ENCODE data around the gene PHKG1.
"Not testable (repeated sequence)": the region's sequence is repeated elsewhere in the genome, so short reads cannot be mapped to it uniquely, and the experiment has no call there.

The PHKG1 gene

DNA sequence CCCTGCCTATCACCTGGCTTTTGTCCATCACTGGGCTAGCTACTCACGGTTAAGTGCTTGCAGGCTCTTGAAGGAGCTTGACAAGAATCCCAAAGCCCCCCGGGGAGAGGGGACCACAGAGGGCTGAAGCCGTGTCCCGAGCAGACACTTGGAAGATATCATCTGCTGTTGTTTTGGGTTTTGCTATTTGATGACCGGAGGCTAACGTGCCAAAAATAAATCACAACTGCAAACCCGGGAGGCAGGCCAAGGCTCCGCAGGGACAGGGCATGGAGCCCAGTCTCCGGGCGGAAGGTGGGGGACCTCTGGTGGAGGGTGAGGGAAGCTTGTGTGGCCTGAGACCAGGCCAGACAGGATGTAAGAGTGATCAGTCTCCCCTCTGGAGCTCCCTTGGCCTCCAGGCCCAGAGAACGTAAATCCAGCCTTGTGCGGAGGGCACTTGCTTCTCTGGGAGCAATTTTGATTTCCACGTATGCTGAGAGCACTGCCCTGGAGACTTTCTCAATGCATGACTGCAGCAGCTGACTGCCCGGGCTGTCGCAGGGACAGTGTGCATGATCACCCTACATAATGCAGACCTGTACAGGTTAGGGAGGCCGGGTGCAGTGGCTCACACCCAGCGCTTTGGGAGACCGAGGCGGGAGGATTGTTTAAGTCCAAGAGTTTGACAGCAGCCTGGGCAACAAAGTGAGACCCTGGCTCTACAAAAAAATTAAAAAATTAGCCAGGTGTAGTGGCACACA lies at the start of gene PHKG1:
PHKG1 (minus strand) TSS at position 164 of the 743 bp plus-strand sequence. CDS start 4,011 bp downstream, outside the sequence.
- peak within 1 kb of the TSS in 1 of 7 experiments; percentile 8 for H3K4me3 ChIP-seq
- peak within 1 kb of the TSS in 18 of 21 experiments; percentile 7 to 84 (median 66) for H3K27ac ChIP-seq

DNA sequence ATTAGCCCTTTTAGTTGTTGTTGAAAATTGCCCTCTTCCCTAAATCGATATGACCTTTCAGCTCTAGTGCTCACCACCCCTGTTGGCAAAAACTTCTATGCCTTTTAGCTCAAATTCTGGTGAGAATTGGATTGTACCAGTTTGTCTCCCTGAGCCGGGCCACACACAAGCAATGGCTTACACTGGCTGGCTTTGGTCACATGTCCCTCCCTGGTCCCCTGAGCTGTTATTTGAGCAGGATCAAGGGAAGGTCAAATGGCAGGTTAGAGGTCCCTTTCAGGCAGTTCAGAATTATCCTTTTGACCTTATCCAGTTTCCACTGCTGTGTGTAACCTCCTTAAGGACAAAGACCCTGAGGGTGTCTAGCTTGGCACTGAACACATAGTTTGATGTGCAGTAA lies 38.3 kb upstream of the PHKG1 start:
- not testable (repeated sequence) for H3K4me3 ChIP-seq, H3K27ac ChIP-seq

DNA sequence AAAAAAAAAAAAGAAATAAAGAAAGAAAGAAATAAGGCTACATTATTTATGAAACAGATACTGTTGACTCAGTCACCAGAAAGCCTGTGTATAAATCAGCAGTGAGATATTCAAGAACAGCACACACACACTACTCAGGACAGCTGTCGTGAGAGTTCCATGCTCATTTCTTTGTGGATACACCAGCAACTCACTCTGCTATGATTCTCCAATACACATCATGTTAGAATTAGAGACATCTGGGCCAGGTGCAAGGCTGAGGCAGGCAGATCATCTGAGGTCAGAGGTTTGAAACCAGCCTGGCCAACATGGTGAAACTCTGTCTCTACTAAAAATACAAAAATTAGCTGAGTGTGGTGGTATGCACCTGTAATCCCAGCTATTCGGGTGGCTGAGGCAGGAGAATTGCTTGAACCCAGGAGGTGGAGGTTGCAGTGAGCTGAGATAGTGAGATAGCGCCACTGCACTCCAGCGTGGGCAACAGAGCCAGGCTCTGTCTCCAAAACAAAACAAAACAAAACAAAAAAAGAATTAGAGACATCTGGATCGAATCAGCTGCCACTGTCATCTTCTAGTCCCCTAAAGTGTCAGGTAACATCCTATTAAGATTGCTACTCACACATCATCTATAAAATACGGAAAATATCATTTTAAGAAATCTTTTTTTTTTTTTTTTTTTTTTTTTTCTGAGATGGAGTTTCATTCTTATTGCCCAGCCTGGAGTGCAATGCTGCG lies 34.7 kb upstream of the PHKG1 start:
- Histone ChIP-seq H3K4me3 (no peak overlapping the region), H3K27ac (no peak overlapping the region)

DNA sequence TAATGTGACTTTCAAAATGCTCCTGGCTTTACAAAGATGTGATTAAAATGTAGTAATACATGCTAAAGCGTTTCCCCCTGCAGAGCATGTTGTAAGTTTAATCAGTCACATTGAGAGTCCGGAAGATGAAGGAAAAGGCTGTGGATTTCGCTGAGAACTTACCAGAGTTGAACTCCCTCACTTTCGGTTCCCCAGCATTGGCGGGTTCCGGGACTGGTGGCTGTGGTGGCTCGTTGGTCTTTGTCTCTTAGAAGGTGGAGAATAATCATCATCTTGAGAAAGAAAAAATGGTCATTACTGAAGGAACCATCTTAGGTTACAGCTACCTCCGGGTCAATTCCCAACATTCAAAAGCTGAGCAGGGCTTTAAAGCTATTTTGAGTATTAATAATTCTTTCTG lies 33.1 kb upstream of the PHKG1 start:
- no peak overlapping the region for H3K27ac ChIP-seq
- no peak overlapping the region for H3K4me3 ChIP-seq

DNA sequence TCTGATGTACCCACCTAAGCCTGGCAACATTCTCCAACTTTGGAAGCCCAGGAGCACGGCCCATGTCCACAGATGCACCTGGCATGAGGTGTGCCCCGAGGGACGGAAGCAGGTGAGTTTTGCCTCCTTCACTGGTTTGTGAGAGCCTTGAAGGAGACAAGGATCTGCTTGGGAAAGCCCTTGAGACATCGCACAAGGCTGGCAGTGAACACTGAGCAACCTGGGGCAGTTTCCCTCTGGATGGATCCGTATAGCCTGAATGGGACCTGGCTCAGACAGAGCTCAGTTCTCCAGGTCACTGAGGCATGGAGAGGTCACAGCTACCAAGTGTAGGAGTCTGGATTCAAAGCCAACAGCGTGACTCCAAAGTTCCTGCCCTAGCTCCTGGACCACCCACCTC lies 32.2 kb upstream of the PHKG1 start:
- H3K27ac ChIP-seq, result no peak overlapping the region

DNA sequence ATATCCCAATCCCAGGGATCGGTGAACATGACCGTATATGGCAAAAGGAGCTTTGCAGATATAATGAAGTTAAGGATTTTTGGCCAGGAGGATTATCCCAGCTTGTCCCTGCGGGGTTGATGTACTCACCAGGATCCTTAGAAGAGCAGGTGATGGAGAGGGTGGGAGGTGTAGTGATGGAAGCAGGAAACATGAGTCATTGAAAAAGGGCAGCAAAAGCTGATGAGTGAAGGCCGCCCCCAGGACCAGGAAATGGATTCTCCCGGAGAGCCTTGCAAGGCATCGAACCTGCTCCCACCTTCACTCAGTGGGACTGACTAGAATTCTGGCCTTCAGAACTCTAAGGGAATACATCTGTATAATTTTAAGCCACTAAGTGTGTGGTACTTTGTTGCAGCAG lies 28.7 kb upstream of the PHKG1 start:
- H3K4me3 ChIP-seq, result no peak overlapping the region

More for the DNA sequence above, 32.2 kb upstream of the PHKG1 start:
- H3K4me3 ChIP-seq, result no peak overlapping the region

DNA sequence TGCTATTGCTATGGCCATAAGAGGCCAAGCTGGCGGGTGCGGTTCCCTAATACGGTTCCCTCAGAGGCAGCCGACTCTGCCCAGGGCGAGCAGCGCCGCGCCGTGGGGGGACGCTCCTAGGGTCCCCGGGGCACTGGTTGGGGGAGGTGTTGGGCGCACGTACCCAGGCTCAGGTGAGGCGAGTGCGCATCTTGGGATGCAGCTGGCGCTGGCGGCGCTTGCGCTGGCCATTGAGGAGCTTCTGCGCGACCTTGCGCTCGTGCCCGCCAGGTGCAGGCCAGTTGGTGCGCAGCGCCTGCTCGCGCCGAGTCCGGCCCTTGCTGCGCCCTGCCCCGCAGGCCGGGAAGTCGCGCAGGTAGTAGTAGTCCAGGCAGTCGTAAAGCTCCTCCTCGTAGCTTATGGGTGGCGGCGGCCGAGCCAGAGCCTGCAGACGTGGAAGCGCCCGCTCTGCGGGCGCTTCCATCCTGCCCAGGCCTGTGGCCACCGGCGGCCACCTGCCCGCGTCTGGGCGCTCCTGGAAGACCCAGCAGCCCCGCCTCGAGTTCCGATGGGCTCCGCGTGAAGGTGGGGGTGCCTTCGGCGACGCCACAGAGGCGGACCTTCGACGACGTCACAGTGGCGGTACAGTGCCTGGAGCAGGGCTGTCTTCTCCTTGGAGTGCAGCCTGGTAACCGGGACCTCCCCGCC lies 23.2 kb upstream of the PHKG1 start, which contains the start of gene NUPR2:
NUPR2 (minus strand) TSS at position 566 of the 687 bp plus-strand sequence; CDS start at position 463, 103 bp downstream.
- Histone ChIP-seq H3K27ac (peak within 1 kb of the TSS in 1 of 21 experiments; percentile 17), H3K4me3 (peak within 1 kb of the TSS in 6 of 7 experiments; percentile 9 to 38 (median 21))

More for the DNA sequence above, 28.7 kb upstream of the PHKG1 start:
- H3K27ac ChIP-seq, result no peak overlapping the region

DNA sequence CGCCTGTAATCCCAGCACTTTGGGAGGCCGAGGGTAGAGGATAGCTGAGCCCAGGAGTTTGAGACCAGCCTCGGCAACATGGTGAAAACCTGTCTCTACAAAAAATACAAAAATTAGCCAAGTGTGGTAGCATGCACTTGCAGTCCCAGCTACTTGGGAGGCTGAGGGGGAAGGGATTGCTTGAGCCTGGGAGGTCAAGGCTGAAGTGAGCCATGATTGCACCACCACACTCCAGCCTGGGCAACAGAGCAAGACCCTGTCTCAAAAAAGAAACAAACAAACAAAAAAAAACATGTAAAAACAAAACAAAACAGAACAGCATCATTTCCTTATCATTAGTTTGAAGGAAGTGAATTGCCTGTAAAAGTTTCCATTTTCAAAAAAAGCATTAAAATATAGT lies 19.5 kb upstream of the PHKG1 start:
- H3K4me3 ChIP-seq, H3K27ac ChIP-seq: not testable (repeated sequence)

DNA sequence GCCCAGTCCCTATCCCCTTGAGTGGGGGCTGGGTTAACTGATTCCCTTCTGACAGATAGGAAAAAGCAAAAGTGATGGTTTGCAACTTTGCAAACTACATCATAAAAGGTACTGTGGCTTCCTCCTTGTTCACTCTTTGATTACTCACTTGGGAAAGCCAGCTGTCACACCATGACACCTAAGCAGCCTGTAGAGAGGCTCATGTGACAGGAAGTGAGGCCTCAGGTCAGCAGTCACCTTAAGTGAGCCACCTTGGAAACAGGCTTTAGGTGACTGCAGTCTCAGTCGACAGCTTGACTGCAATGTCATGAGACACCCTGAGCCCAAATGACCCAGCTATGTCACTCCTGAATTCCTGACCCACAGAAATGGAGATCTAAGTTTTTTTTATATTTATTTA lies 17.9 kb upstream of the PHKG1 start:
- no peak overlapping the region for H3K4me3 ChIP-seq
- no peak overlapping the region for H3K27ac ChIP-seq

DNA sequence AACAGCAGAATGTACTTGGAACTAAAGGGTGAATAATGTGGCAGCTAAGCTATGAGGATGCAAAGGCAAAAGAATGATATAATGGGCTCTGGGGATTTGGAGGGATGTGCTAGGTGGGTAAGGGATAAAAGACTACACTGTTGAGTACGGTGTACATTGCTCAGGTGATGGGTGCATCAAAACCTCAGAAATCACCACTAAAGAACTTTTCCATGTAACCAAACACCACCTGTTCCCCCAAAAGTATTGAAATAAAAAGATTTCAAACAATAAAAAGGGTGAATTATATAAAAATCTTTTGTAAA lies 15.2 kb upstream of the PHKG1 start:
- Histone ChIP-seq H3K27ac (no peak overlapping the region), H3K4me3 (no peak overlapping the region)

DNA sequence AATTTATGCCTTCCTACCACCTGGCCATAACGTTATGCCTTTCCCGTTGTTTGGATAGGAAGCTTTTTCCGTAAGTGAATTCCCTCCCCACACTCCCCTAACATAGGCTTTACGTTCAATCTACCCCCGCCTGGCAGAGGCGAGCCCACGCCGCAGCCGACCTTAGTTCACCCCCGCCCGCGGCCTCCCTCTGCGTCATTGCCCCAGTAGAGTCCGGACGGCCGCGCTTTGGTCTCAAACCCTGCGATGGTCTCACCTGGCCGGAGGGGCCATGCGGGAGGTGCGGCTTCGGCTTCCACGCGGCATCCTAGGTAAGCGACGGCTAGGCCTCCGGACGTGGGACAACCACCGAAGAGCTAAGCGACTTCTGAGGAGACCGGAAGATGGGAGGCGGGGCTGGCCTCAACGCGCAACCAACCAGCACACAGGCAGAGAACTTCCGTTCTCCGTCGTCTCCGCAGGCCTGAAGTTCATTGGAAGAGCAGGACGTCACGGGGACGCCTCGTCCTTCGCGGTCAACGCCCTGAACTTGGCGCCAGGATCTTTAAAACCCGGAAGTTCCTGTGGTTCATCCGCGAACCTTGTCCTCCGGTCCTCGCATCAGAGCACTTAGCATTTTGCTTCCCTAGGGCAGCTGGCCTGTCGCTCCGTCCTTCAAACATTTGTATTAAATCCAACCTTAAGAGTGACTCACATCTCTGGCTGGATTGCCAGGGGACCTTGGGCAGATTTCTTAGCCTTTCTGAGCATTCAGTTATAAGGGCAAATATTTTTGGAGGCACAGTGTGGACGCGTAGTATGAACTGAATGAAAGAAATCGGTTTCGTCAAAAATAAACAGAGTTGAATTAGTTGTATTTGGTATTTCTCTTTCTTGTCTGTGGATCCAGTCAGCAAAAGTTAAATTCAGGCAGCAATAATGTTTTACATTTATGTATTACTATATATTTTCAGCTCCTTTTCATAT lies 13.6 kb upstream of the PHKG1 start, which contains the start of gene CHCHD2:
CHCHD2 (minus strand) TSS at position 369 of the 966 bp plus-strand sequence; CDS start at position 306, 63 bp downstream.
- H3K27ac ChIP-seq, result peak within 1 kb of the TSS; percentile 66 to 98 (median 88)
- peak within 1 kb of the TSS; percentile 78 to 94 (median 82) for H3K4me3 ChIP-seq

DNA sequence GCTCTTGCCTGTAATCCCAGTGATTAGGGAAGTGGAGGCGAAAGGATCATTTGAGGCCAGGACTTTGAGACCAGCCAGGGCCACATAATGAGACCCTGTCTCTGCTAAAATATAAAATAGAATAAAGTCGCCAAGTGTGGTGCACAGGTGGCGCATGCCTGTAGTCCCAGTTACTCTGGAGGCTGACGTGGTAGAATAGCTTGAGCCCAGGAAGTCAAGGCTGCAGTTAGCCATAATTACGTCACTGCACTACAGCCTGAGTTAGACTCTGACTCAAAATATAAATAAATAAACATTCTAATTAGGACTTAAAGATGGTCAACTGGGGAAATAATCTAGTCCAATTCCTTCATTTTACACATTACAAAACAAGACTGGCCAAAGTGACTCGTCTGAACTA lies 12.8 kb upstream of the PHKG1 start:
- Histone ChIP-seq H3K4me3 (peak overlapping the region; percentile 78 to 94 (median 82)), H3K27ac (peak overlapping the region in 20 of 21 experiments; percentile 66 to 98 (median 88))

DNA sequence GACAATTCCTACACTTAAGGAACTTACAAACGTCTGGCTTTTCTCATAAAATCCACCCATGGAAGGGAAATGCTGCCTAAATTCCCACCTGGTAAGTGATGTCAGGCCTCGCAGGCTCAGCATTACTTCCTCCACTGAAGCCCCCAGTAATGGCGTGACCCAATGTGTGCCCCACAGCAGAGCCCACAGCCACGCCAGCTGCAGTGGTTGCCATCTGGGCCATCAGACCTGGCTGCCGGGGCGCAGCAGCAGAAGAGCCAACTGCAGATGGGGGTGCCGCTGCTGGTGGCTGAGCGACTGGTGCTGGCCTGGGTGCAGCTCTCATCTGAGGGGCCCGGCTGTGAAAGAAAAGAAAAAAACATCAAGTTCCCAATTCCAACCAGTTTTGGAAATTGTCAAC lies 11.4 kb upstream of the PHKG1 start:
- H3K4me3 ChIP-seq, result not testable (repeated sequence)

DNA sequence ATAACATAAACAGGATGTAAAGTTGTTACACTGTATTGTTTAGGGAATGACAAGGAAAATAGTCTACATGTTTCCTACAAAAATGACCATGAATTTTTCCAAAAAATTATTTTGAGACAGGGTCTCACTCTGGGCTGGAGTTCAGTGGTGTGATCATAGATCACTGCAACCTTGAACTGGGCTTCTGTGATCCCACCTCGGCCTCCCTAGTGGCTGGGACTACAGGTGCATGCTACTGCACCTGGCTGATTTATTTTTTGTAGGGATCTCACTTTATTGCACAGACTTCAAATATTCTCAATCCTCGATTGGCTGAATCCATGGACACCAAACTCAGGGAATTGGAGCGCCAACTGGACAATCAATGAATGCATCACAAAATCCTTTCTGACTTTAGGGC lies 6.9 kb upstream of the PHKG1 start:
- H3K27ac ChIP-seq, result no peak overlapping the region
- H3K4me3 ChIP-seq, result no peak overlapping the region

More for the DNA sequence above, 11.4 kb upstream of the PHKG1 start:
- not testable (repeated sequence) for H3K27ac ChIP-seq

DNA sequence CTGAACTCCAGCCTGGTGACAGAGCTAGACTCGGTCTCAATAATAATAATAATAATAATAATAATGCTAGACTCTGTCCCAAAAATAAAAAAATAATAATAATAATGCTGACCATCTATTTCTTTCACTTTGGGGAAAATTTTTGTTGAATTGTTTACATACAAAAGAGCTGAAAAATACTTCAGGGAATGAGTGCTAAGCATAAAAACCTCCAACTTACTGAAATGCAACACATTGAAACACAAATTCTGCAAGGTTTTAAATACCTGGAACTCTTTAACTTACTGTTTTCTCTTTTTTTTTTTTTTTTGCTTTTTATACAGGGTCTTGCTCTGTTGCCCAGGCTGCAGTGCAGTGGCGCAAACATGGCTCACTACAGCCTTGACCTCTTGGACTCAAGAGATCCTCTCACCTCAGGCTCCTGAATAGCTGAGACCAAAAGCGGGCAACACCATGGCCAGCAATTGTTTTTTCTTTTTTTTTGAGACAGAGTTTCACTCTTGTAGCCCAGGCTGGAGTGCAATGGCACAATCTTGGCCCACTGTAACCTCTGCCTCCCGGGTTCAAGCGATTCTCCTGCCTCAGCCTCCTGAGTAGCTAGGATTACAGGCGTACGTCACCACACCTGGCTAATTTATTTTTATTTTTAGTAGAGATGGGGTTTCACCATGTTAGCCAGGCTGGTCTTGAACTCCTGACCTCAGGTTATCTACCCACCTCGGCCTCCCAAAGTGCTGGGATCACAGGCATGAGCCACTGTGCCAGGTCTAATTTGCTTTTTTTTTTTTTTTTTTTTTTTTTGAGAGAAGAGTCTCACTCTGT lies 5.6 kb upstream of the PHKG1 start:
- not testable (repeated sequence) for H3K4me3 ChIP-seq
- peak overlapping the region in 2 of 21 experiments; percentile 16 to 17 for H3K27ac ChIP-seq

DNA sequence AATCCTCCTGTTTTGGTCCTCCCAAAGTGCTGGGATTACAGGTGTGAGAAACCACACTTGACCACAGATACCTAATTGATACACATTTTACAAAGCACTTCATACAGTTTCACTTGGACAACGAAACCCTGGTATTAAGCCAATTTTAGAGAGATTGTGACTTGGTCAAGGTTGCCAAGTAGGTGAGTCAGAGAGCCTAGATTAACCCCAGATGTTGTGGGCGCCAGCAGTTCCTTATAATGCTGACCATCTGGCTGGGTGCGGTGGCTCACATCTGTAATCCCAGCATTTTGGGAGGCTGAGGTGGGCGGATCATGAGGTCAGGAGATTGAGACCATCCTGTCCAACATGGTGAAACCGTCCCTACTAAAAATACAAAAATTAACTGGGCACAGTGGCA lies 4.9 kb upstream of the PHKG1 start:
- Histone ChIP-seq H3K27ac (peak overlapping the region in 3 of 21 experiments; percentile 16 to 39 (median 17)), H3K4me3 (no peak overlapping the region)

DNA sequence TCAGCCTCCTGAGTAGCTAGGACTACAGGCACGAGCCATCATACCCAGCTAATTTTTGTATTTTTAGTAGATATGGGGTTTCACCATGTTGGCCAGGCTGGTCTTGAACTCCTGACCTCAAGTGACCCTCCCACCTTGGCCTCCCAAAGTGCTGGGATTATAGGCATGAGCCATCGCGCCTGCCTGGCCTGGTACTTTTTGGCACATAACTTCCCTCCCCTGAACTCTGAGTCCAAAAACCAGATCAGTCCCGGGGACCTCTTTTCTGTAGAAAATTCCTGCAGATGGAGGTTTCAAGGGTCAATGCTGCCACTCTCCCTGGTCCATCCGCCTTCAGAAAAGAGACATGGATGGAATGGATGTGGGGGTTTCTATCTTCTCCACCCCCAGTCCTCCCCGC lies 364 bp downstream of the PHKG1 start:
- peak overlapping the region in 18 of 21 experiments; percentile 7 to 84 (median 66) for H3K27ac ChIP-seq

DNA sequence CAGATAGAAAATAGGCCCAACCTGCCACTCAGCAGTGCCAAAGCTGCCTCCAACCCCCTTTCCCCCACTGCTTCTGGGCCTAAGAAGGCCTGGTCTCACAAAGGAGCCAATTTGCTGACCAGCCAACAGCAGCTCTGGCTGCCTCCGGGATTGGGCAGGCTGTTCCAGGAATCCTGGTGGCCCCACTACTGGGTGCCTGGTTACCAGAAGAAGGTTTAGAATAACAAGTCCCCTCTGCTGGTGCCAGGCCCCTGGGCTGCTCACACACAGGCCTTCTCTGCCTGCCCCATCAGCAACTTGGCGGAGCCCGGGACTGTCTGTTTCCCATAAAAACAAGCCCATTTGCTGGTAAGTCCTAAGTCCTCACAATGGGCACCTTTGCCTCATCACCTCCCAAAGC lies 1.2 kb downstream of the PHKG1 start:
- Histone ChIP-seq H3K4me3 (no peak overlapping the region), H3K27ac (peak overlapping the region in 14 of 21 experiments; percentile 12 to 84 (median 68))

More for the DNA sequence above, 364 bp downstream of the PHKG1 start:
- peak overlapping the region in 1 of 7 experiments; percentile 8 for H3K4me3 ChIP-seq
